IMR-90 (cell line): ENCODE measurements around the gene FAM174B. TPM values are rescaled to one million over a fixed set of nuclear protein-coding genes. Genes with fewer than 3 reads are reported as not detected.

ENCODE experiments used
- POLR2A ChIP-seq: IDR thresholded peaks from 2 replicates; pipeline ENCODE4 v1.6.1; 2012; ENCODE audit warnings: mild to moderate bottlenecking, low read depth, low read length
- RAD21 ChIP-seq: IDR thresholded peaks from 2 replicates; pipeline ENCODE4 v1.6.1; 2012; ENCODE audit warnings: low read length, improper control_type of control experiment
- RCOR1 ChIP-seq: IDR thresholded peaks from 2 replicates; pipeline ENCODE4 v1.6.1; 2012; ENCODE audit warnings: mild to moderate bottlenecking, low read length, improper control_type of control experiment; ENCODE audit not compliant: insufficient replicate concordance
- polyA plus RNA-seq, 3 experiments: library from polyadenylated mRNA; depleted of rRNA; stranded (reverse); fragments of >200 nt; gene quantifications; 2 replicates each; pipeline ENCODE4 v1.2.3, GENCODE V29; 2012; ENCODE audit warnings: low replicate concordance in 1 of 3
- total RNA-seq: library from RNA; depleted of rRNA; stranded (reverse); fragments of >200 nt; gene quantifications from 2 replicates; pipeline ENCODE4 v1.2.3, GENCODE V29; 2012

The FAM174B gene
- total and polyA plus RNA-seq, 2 of the 4 experiments (the other 2 are of a cell fraction) = 0.18 to 0.56 TPM

- TF ChIP-seq RCOR1 = no peak
- no peak for TF ChIP-seq POLR2A
- TF ChIP-seq RAD21 = no peak
Observed at GRCh38 chr15:92619145-92620101, 36.2 kb downstream of the FAM174B start (continued).
